ENCODE data around the gene MT1F. TPM values are rescaled to one million over a fixed set of nuclear protein-coding genes. Genes with fewer than 3 reads are reported as not detected.
A peak's percentile ranks its signal among the peaks of the same experiment; 100 is the strongest.
"Not testable (repeated sequence)": the region's sequence is repeated elsewhere in the genome, so short reads cannot be mapped to it uniquely, and the experiment has no call there.

The MT1F gene
- total RNA-seq, 1 donor from 2014 or later, result 4.2 TPM

DNA sequence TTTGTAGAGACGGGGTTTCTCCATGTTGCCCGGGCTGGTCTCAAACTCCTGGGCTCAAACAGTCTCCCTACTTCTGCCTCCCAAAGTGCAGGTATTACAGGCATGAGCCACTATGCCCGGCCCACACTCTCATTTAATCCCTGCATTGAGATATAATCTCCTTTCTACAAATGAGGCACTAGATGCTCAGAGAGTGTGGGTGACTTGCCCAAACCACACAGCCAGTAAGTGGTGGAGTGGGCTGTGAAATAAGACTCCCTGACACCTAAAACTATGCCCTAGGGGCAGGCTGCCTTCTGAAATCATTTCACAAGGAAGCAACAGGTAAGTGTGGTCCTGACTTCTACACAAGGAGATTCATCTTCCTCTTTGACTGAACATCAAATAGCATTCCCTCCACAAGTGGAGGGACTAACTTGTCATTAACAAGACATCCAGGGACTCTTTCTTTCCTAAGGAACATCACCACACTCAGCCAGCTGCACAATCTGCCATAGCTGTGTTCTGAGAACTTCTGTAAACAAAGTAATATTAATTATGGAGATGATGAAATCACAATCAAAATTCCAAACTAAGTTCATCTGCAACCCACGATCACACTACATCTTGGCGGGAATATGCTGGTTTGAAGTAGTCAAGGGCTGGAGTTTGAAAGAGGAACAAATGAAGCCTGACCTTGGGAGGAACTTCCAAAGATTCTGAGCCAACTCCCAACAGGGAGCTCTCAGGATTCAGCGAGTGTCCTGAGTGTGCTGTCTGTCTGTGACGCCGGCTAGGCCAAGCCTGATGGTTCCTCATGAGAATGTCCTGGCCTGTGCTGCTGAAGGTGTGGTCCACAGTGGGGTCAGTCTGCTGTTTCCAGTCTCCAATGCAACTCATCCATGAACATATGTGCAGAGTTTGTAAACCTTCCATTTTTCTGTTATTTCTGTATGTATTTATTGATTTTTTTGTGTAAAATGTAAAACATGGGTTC, 7.8 kb downstream of the MT1F start:
- H3K36me3 Mint-ChIP-seq (ENCODE audit: low read depth); H3K9me3 Mint-ChIP-seq; H3K4me3 Mint-ChIP-seq; DNase-seq; intact Hi-C loops (cut with micrococcal nuclease); H3K27ac Mint-ChIP-seq: not testable (repeated sequence)
- Mint-ChIP-seq H3K27me3 (peaks cover 45% of the 10 kb centered on the region), H3K4me1 (peaks cover 39% of the 10 kb centered on the region)

DNA sequence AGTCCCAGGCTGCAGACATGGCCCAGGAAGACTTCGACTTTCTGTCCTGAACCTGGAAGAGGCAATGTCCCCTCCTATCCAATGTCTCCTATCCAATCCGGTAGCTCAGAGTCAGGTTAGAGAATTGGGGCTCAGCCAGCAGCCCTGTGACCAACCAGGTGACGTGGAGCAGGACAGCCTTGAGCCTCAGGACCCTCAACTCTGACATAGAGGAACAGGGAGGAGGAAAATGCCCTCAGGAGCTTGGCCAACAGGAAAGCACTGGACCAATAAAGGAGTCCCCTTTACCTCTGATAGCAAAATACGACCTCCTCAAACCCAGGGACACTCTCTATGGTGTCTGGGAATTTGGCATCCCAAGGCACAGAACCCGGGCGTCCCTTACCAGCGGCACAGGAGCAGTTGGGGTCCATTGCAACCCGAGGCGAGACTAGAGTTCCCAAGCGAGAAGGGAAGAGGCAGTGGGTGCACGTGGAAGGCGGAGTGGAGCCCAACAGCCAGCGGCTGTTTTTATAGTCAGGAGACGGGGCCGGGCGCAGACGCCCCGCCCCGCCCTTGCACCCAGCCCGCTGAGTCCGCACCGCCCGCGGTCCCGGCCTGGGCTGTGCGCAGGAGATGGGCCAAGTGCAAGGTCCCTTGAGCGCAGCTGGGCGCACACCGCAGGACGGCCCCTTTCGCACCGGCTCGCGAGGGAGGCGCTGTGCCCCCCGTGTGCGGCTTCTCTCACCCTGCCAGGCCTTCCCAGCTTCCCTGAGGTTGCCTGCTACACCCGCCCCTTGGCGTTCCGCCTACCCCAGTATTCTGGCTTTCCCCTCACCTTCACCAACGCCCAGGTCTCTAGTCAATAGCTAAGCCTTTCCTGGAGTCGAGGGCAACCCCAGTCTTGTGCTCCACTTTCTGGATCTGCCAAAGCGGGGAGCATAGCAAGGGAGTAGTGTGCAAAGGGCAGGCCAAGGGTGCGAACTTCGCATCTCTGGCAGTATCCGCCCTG, 10.1 kb downstream of the MT1F start, which contains the start of gene MT1G:
MT1G (minus strand) TSS at position 485 of the 991 bp plus-strand sequence; CDS start at position 413, 72 bp downstream.
- H3K27me3 Mint-ChIP-seq, result peaks cover 60% of the 10 kb centered on the region
- intact Hi-C loops (cut with micrococcal nuclease), result no loop called here
- no peaks in the 10 kb centered on the region for H3K9me3 Mint-ChIP-seq
- no peak within 1 kb of the TSS for H3K27ac Mint-ChIP-seq
- peaks cover 2% of the 10 kb centered on the region for H3K36me3 Mint-ChIP-seq (ENCODE audit: low read depth)
- peak within 1 kb of the TSS; percentile 72 for H3K4me3 Mint-ChIP-seq
- H3K4me1 Mint-ChIP-seq, result peaks cover 37% of the 10 kb centered on the region
- DNase-seq, result peak; percentile 87

DNA sequence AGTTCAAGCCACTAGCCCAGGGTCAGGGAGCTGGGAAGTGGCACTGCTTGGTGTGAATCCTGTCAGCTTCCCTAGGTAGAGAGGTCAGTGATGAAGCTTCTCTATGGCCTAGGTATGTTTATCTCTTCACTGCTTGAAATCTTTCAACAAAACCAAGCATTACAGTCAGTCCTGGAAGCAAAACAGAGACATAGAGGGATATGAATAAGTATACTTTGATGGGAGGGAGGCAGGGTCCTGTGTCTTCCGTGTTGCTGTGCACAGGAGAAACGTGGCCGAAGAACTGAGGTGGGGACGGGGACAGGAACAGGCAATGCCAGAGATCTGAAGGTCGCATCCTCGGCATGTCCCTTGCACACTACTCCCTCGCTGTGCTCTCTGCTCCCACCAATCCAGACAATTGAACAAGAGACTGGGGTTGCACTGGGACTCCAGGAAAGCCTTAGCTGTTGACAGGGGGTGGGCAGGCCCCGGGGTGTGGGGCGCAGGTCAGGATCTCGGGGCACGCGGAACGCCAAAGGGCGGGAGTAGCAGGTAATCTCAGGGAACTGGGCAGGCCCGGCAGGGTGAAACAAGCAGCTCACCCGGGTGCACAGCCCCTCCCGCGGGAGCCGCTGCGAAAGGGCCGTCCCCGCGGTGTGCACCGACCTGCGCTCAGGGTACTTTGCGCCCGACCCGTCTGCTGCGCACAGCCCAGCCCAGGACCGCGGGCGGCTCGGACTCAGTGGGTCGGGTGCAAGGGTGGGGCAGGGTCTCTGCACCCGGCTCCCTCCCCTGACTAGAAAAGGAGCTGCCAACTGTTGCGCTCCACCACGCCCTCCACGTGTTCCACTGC, 11.5 kb downstream of the MT1F start, which contains the start of gene MT1H:
MT1H (plus strand) TSS at position 810 of the 835 bp plus-strand sequence. CDS start 71 bp downstream, outside the sequence.
- Mint-ChIP-seq H3K27ac (no peak within 1 kb of the TSS), H3K9me3 (no peaks in the 10 kb centered on the region), H3K27me3 (peaks cover 66% of the 10 kb centered on the region), H3K4me3 (peak within 1 kb of the TSS; percentile 22), H3K36me3 (ENCODE audit: low read depth) (peaks cover 2% of the 10 kb centered on the region), H3K4me1 (peaks cover 36% of the 10 kb centered on the region)
- intact Hi-C loops (cut with micrococcal nuclease), result no loop called here
- DNase-seq, result peak; percentile 72

DNA sequence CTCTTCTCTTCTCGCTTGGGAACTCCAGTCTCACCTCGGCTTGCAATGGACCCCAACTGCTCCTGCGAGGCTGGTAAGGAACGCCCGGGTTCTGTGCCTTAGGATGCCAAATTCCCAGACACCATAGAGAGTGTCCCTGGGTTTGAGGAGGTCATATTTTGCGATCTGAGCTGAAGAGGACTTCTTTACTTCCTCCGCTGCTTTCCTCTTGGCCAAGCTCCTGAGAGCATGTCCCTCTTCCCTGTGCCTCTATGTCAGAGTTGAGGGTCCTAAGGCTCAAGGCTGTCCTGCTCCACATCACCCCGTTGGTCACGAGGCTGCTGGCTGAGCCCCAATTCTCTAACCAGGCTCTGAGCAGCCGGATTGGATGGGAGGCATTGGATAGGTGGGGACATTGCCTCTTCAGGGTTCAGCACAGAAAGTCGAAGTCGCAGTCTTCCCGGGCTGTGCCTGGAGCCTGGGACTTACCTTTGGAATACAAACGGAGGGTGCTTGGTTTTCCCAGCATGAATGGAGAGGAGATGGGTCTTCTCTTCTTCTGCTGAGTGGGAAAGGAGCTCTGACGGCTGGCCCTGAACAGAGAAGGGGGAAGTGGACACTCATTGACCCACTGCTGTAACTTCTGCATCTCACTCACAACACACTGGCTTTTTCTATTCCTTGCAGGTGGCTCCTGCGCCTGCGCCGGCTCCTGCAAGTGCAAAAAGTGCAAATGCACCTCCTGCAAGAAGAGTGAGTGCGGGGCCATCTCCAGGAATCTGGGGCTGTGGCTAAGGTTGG, 12.3 kb downstream of the MT1F start:
- no peak for DNase-seq
- Mint-ChIP-seq H3K4me3 (peak overlapping the region; percentile 22), H3K27ac (no peak overlapping the region), H3K36me3 (ENCODE audit: low read depth) (peaks cover 2% of the 10 kb centered on the region), H3K27me3 (peaks cover 68% of the 10 kb centered on the region), H3K9me3 (no peaks in the 10 kb centered on the region), H3K4me1 (peaks cover 35% of the 10 kb centered on the region)
- intact Hi-C loops (cut with micrococcal nuclease), result no loop called here

DNA sequence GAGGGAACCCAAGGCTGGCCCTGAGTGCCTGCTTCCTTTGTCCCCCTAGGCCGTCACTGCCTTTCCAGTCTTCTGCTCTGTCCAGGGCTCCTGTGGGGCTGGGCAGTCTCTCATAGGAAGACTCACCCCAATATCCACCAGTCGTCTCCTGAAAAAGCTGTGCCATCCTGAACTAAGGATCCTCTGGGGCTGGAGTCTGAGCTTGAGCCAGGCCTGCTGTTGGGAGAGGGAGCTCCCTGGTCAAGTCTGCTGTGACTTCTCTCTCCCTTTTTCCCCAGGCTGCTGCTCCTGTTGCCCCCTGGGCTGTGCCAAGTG, 12.8 kb downstream of the MT1F start:
- DNase-seq, result no peak
- Mint-ChIP-seq H3K27me3 (peaks cover 73% of the 10 kb centered on the region), H3K4me1 (peaks cover 38% of the 10 kb centered on the region), H3K4me3 (no peak overlapping the region), H3K9me3 (no peaks in the 10 kb centered on the region), H3K27ac (no peak overlapping the region), H3K36me3 (ENCODE audit: low read depth) (peaks cover 2% of the 10 kb centered on the region)
- intact Hi-C loops (cut with micrococcal nuclease), result no loop called here

DNA sequence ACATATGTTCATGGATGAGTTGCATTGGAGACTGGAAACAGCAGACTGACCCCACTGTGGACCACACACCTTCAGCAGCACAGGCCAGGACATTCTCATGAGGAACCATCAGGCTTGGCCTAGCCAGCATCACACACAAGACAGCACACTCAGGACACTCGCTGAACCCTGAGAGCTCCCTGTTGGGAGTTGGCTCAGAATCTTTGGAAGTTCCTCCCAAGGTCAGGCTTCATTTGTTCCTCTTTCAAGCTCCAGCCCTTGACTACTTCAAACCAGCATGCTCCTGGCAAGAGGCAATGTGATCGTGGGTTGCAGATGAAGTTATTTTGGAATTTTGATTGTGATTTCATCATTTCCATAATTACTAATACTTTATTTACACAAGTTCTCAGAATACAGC, 13.9 kb downstream of the MT1F start:
- Mint-ChIP-seq H3K4me1 (peaks cover 41% of the 10 kb centered on the region), H3K27me3 (peaks cover 68% of the 10 kb centered on the region)
- DNase-seq; intact Hi-C loops (cut with micrococcal nuclease); H3K36me3 Mint-ChIP-seq (ENCODE audit: low read depth); H3K27ac Mint-ChIP-seq; H3K9me3 Mint-ChIP-seq; H3K4me3 Mint-ChIP-seq: not testable (repeated sequence)

DNA sequence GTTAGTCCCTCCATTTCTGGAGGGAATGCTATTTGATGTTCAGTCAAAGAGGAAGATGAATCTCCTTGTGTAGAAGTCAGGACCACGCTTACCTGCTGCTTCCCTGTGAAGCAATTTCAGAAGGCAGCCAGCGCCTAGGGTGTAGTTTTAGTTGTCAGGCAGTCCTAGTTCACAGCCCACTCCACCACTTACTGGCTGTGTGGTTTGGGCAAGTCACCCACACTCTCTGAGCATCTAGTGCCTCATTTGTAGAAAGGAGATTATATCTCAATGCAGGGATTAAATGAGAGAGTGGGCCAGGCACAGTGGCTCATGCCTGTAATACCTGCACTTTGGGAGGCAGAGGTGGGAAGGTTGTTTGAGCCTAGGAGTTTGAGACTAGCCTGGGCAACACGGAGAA, 14.4 kb downstream of the MT1F start:
- peaks cover 68% of the 10 kb centered on the region for H3K27me3 Mint-ChIP-seq
- peaks cover 41% of the 10 kb centered on the region for H3K4me1 Mint-ChIP-seq

DNA sequence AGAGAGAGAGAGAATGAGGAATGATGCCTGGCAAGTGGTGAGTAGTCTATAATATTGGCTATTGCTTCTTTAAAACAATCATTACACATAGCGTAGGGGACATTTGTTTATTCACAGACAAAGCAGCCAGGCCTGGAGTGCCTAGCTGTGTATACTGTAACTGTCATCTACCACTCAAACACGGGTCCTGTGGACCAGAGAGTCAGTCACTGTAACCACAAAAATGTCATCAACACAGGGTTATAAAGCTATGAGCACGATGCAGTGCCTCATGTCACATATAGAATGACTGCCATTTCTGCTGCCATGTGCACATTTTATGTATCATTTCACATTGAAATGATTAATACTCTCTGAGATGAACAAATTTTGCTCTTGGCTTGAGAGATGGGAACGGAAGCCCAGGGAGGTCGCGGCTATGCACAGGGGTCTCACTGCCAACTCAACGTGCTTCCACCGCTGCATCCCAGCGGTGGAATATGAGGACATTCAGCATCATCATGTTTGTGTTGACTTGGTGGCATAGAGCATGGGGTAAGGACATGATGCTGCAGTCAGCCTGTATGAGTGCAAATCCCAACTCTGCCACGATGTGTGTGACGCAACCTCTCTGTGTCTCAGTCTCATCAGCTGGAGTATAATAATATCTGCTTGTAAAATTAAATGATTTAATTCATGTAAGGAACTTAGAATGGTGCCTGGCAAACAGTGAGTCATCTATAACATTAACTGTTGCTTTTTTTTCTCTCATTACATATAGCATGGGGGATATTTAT, 15.2 kb downstream of the MT1F start:
- intact Hi-C loops (cut with micrococcal nuclease), result no loop called here
- Mint-ChIP-seq H3K4me1 (peaks cover 36% of the 10 kb centered on the region), H3K36me3 (ENCODE audit: low read depth) (peaks cover 2% of the 10 kb centered on the region), H3K4me3 (no peak overlapping the region), H3K27me3 (peaks cover 63% of the 10 kb centered on the region), H3K27ac (no peak overlapping the region), H3K9me3 (no peaks in the 10 kb centered on the region)
- no peak for DNase-seq

More for the DNA sequence above, 14.4 kb downstream of the MT1F start:
- H3K36me3 Mint-ChIP-seq (ENCODE audit: low read depth); intact Hi-C loops (cut with micrococcal nuclease); H3K9me3 Mint-ChIP-seq; DNase-seq; H3K4me3 Mint-ChIP-seq; H3K27ac Mint-ChIP-seq: not testable (repeated sequence)

DNA sequence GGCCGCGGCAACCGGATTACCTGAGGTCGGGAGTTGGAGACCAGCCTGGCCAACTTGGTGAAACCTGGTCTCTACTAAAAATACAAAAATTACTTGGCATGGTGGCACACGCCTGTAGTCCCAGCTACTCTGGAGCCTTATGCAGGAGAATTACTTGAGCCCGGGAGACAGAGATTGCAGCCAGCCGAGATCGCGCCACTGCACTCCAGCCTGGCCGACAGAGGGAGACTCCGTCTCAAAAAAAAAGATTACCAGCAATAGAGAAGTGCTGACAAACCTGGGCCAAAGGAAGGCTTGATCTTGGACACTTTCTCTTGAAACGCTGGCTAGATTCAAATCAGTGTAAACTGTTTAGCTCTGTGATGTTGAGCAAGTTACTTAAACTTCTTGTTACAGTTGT, 16.2 kb downstream of the MT1F start:
- H3K36me3 Mint-ChIP-seq (ENCODE audit: low read depth), result no peaks in the 10 kb centered on the region
- peak; percentile 79 for DNase-seq
- H3K27ac Mint-ChIP-seq, result no peak overlapping the region
- no peak overlapping the region for H3K4me3 Mint-ChIP-seq
- intact Hi-C loops (cut with micrococcal nuclease), result loop anchor here (1.0 kb wide), 1 partner anchor 28 kb away; no protein-coding TSS in a partner anchor
- H3K4me1 Mint-ChIP-seq, result peaks cover 28% of the 10 kb centered on the region
- H3K27me3 Mint-ChIP-seq, result peaks cover 55% of the 10 kb centered on the region
- no peaks in the 10 kb centered on the region for H3K9me3 Mint-ChIP-seq

DNA sequence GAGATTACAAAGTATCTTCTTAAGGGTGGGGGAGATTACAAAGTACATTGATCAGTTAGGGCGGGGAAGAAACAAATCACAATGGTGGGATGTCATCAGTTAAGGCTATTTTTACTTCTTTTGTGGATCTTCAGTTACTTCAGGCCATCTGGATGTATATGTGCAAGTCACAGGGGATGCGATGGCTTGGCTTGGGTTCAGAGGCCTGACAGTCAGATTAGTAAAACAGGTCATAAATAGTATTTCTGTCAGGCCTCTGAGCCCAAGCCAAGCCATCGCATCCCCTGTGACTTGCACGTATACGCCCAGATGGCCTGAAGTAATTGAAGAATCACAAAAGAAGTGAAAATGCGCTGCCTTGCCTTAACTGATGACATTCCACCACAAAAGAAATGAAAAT, 16.8 kb downstream of the MT1F start:
- Mint-ChIP-seq H3K4me1 (peaks cover 25% of the 10 kb centered on the region), H3K27me3 (peaks cover 49% of the 10 kb centered on the region)
- not testable (repeated sequence) for H3K36me3 Mint-ChIP-seq (ENCODE audit: low read depth); DNase-seq; H3K9me3 Mint-ChIP-seq; H3K27ac Mint-ChIP-seq; H3K4me3 Mint-ChIP-seq
- intact Hi-C loops (cut with micrococcal nuclease), result loop anchor here (1.0 kb wide), 1 partner anchor 28 kb away; no protein-coding TSS in a partner anchor

DNA sequence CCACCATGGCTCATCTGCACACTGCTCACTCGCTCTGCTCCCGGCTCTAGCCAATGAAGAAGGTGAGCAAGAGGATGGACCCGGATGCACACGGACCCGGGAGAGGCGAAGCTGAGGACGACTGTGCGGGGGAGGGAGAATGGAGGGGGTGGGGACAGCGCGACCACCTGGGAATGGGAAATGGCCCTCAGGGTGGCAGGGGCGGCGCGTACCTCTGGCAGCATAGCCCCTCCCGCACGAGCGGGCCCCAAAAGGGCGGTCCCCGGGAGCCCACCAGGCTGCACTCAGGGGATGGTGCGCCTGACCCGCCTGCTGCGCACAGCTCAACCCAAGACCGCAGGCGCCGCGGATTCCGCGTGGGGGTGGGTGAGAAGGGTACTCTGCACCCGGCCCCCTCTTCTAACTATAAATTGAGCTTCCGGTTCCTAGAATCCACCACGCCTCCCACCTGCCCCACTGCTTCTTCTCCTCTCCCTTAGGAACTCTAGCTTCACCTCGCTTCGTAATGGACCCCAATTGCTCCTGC, 18.0 kb downstream of the MT1F start:
- Mint-ChIP-seq H3K27me3 (peaks cover 39% of the 10 kb centered on the region), H3K4me3 (peak overlapping the region; percentile 75), H3K9me3 (no peaks in the 10 kb centered on the region), H3K36me3 (ENCODE audit: low read depth) (no peaks in the 10 kb centered on the region), H3K27ac (peak overlapping the region; percentile 5), H3K4me1 (peaks cover 22% of the 10 kb centered on the region)
- peak; percentile 87 for DNase-seq
- intact Hi-C loops (cut with micrococcal nuclease), result no loop called here

DNA sequence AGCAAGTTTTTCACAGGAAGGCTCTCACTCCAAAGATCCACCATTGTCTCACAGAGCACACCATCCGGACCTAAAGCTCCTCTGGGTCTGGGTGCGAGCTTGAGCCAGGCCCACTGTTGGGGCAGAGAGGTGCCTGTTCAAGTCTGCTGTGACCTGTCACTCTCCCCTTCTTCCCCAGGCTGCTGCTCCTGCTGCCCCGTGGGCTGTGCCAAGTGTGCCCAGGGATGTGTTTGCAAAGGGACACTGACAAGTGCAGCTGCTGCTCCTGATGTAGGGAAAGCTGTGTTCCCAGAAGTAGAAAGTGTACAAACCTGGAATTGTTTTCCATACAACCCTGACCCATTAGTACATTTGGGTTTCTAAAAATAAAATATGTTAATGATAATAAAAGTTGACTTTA, 19.7 kb downstream of the MT1F start:
- Mint-ChIP-seq H3K27ac (no peak overlapping the region), H3K9me3 (no peaks in the 10 kb centered on the region), H3K27me3 (peaks cover 24% of the 10 kb centered on the region), H3K36me3 (ENCODE audit: low read depth) (no peaks in the 10 kb centered on the region), H3K4me1 (peaks cover 25% of the 10 kb centered on the region), H3K4me3 (no peak overlapping the region)
- DNase-seq, result no peak
- intact Hi-C loops (cut with micrococcal nuclease), result no loop called here
